ACC112 (cell line): ENCODE measurements around the gene STAB1.

Source experiments
- H2AFZ ChIP-seq: fragments of 200-600 bp; sonication (generic); one replicate; pipeline ENCODE4 v1.6.0; 2017; ENCODE audit warnings: antibody characterized with exemption, low read length; ENCODE audit not compliant: unreplicated experiment
- H3K27ac ChIP-seq: fragments of 200-600 bp; sonication (generic); 2 replicates; pipeline ENCODE4 v1.5.1; 2014; ENCODE audit warnings: low read depth, mild to moderate bottlenecking, antibody characterized with exemption, low read length, moderate library complexity
- H3K27me3 ChIP-seq: fragments of 200-600 bp; sonication (generic); 2 replicates; pipeline ENCODE4 v1.6.1; 2014; ENCODE audit warnings: mild to moderate bottlenecking, antibody characterized with exemption, low read length, moderate library complexity, mixed read lengths; ENCODE audit not compliant: insufficient read depth
- H3K36me3 ChIP-seq: fragments of 200-600 bp; sonication (generic); 2 replicates; pipeline ENCODE4 v1.6.1; 2016; ENCODE audit warnings: mild to moderate bottlenecking, antibody characterized with exemption, low read length, moderate library complexity, mixed read lengths; ENCODE audit not compliant: insufficient read depth
- H3K4me1 ChIP-seq: fragments of 200-600 bp; sonication (generic); one replicate; pipeline ENCODE4 v1.6.1; 2016; ENCODE audit warnings: low read length, mixed read lengths; ENCODE audit not compliant: insufficient read depth, unreplicated experiment, control insufficient read depth
- H3K4me3 ChIP-seq: fragments of 200-600 bp; sonication (generic); 2 replicates; pipeline ENCODE4 v1.5.1; 2014; ENCODE audit warnings: mild to moderate bottlenecking, low read depth, low read length
- H3K79me2 ChIP-seq: fragments of 200-600 bp; sonication (generic); one replicate; pipeline ENCODE4 v1.6.0; 2016; ENCODE audit warnings: low read length; ENCODE audit not compliant: control insufficient read depth, unreplicated experiment, insufficient read depth

STAB1 gene

GRCh38 chr3:52544937-52545336, 49.8 kb downstream of the STAB1 start:
- Histone ChIP-seq H3K36me3 (peaks cover 28% of the 10 kb centered on the region), H3K27ac (no peak overlapping the region), H3K27me3 (no peaks in the 10 kb centered on the region), H3K4me1 (peaks cover 16% of the 10 kb centered on the region), H3K4me3 (no peak overlapping the region), H2AFZ (no peak overlapping the region), H3K79me2 (peaks cover 23% of the 10 kb centered on the region)

- Histone ChIP-seq H3K27me3 (no peaks in the 10 kb centered on the region), H3K36me3 (peaks cover 18% of the 10 kb centered on the region), H2AFZ (no peak overlapping the region), H3K27ac (peak overlapping the region; percentile 59), H3K4me3 (no peak overlapping the region), H3K4me1 (peaks cover 11% of the 10 kb centered on the region), H3K79me2 (peaks cover 10% of the 10 kb centered on the region)
These were observed 51.2 kb downstream of the STAB1 start for GRCh38 chr3:52546111-52546901.

GRCh38 chr3:52547143-52547542, 52.0 kb downstream of the STAB1 start:
- H3K79me2 ChIP-seq = peaks cover 5% of the 10 kb centered on the region
- no peak overlapping the region for H2AFZ ChIP-seq
- peaks cover 11% of the 10 kb centered on the region for H3K4me1 ChIP-seq
- no peak overlapping the region for H3K27ac ChIP-seq
- H3K36me3 ChIP-seq = peaks cover 15% of the 10 kb centered on the region
- no peak overlapping the region for H3K4me3 ChIP-seq
- H3K27me3 ChIP-seq = no peaks in the 10 kb centered on the region

GRCh38 chr3:52551118-52551517, 56.0 kb downstream of the STAB1 start:
- Histone ChIP-seq H3K27ac (no peak overlapping the region), H3K4me3 (no peak overlapping the region), H3K36me3 (peaks cover 28% of the 10 kb centered on the region), H3K27me3 (no peaks in the 10 kb centered on the region), H3K4me1 (peaks cover 4% of the 10 kb centered on the region), H2AFZ (no peak overlapping the region), H3K79me2 (no peaks in the 10 kb centered on the region)

- H3K79me2 ChIP-seq = no peaks in the 10 kb centered on the region
- no peaks in the 10 kb centered on the region for H3K4me1 ChIP-seq
- no peak overlapping the region for H3K4me3 ChIP-seq
- no peak overlapping the region for H2AFZ ChIP-seq
- no peak overlapping the region for H3K27ac ChIP-seq
- peaks cover 25% of the 10 kb centered on the region for H3K36me3 ChIP-seq
- H3K27me3 ChIP-seq = no peaks in the 10 kb centered on the region
These were observed 57.0 kb downstream of the STAB1 start for GRCh38 chr3:52552089-52552488.

- no peaks in the 10 kb centered on the region for H3K79me2 ChIP-seq
- no peak overlapping the region for H2AFZ ChIP-seq
- H3K4me3 ChIP-seq = no peak overlapping the region
- H3K27me3 ChIP-seq = no peaks in the 10 kb centered on the region
- no peaks in the 10 kb centered on the region for H3K4me1 ChIP-seq
- no peak overlapping the region for H3K27ac ChIP-seq
- peaks cover 26% of the 10 kb centered on the region; the same call in 1 of the 2 replicates for H3K36me3 ChIP-seq
These were observed 59.1 kb downstream of the STAB1 start for GRCh38 chr3:52554026-52554755.

GRCh38 chr3:52555056-52555455, 59.9 kb downstream of the STAB1 start:
- Histone ChIP-seq H3K79me2 (no peaks in the 10 kb centered on the region), H3K27me3 (no peaks in the 10 kb centered on the region), H2AFZ (no peak overlapping the region), H3K36me3 (peaks cover 34% of the 10 kb centered on the region; the same call in 1 of the 2 replicates), H3K4me3 (no peak overlapping the region), H3K27ac (no peak overlapping the region), H3K4me1 (no peaks in the 10 kb centered on the region)

- Histone ChIP-seq H3K79me2 (no peaks in the 10 kb centered on the region), H3K36me3 (peaks cover 47% of the 10 kb centered on the region), H3K27ac (no peak overlapping the region), H3K4me1 (no peaks in the 10 kb centered on the region), H3K27me3 (no peaks in the 10 kb centered on the region), H2AFZ (no peak overlapping the region), H3K4me3 (no peak overlapping the region)
These were observed 62.1 kb downstream of the STAB1 start for GRCh38 chr3:52557011-52557960.

GRCh38 chr3:52558436-52558835, 63.3 kb downstream of the STAB1 start:
- Histone ChIP-seq H3K4me3 (no peak overlapping the region), H3K4me1 (no peaks in the 10 kb centered on the region), H3K27me3 (no peaks in the 10 kb centered on the region), H3K36me3 (peaks cover 52% of the 10 kb centered on the region), H2AFZ (no peak overlapping the region), H3K27ac (no peak overlapping the region), H3K79me2 (no peaks in the 10 kb centered on the region)

GRCh38 chr3:52561028-52561747, 66.0 kb downstream of the STAB1 start:
- Histone ChIP-seq H3K36me3 (peaks cover 41% of the 10 kb centered on the region), H2AFZ (no peak overlapping the region), H3K27ac (no peak overlapping the region), H3K4me1 (no peaks in the 10 kb centered on the region), H3K4me3 (no peak overlapping the region), H3K27me3 (no peaks in the 10 kb centered on the region), H3K79me2 (no peaks in the 10 kb centered on the region)
